SK-N-MC (cell line): ENCODE measurements around the gene APOA1.

Experiments used
- DNase-seq: peaks from one replicate; pipeline ENCODE4 v3.0.0-alpha.2; 2011; ENCODE audit warnings: low read depth, low spot score
- H3K27ac ChIP-seq: fragments of 200-600 bp; sonication (generic); 2 replicates; pipeline ENCODE4 v1.5.1; 2016; ENCODE audit warnings: mixed run types
- H3K36me3 ChIP-seq: fragments of 200-600 bp; sonication (generic); 2 replicates; pipeline ENCODE4 v1.6.1; 2017; ENCODE audit warnings: antibody characterized with exemption, low read length, mixed read lengths; ENCODE audit not compliant: insufficient read depth
- H3K4me3 ChIP-seq: fragments of 200-600 bp; sonication (generic); 2 replicates; pipeline ENCODE4 v1.5.1; 2016
- H3K9ac ChIP-seq: fragments of 200-600 bp; sonication (generic); 2 replicates; pipeline ENCODE4 v1.8.0; 2017; ENCODE audit warnings: mixed run types, mixed read lengths; ENCODE audit not compliant: insufficient read length
- H3K9me3 ChIP-seq: fragments of 200-600 bp; sonication (generic); 2 replicates; pipeline ENCODE4 v1.6.1; 2017; ENCODE audit warnings: low read depth, mild to moderate bottlenecking, antibody characterized with exemption, low read length, moderate library complexity, mixed read lengths
- EZH2 ChIP-seq: fragments of 200-600 bp; sonication (generic); IDR thresholded peaks from one replicate; pipeline ENCODE4 v1.6.1; 2017; ENCODE audit warnings: antibody characterized with exemption
- FOXP2 ChIP-seq: optimal IDR thresholded peaks from 2 replicates; pipeline ENCODE3; 2011; ENCODE audit warnings: mild to moderate bottlenecking, moderate library complexity; ENCODE audit not compliant: insufficient read depth; ENCODE audit errors: extremely low read length, control extremely low read depth
- POLR2AphosphoS5 ChIP-seq: IDR thresholded peaks from 2 replicates; pipeline ENCODE4 v1.6.1; 2012; ENCODE audit warnings: mild to moderate bottlenecking, low read depth, low read length, borderline replicate concordance

APOA1 gene

GRCh38 chr11:116837231-116838091 lies at the start of gene APOA1:
TSS of gene APOA1 (minus strand) at chr11:116837622. CDS start at chr11:116837387, 235 bp downstream.
- TF ChIP-seq FOXP2 (no peak), EZH2 (no peak), POLR2AphosphoS5 (no peak)
- Histone ChIP-seq H3K4me3 (no peak within 1 kb of the TSS), H3K9me3 (no peaks in the 10 kb centered on the region), H3K36me3 (no peaks in the 10 kb centered on the region), H3K27ac (no peak within 1 kb of the TSS), H3K9ac (no peak within 1 kb of the TSS)
- no peak for DNase-seq

- DNase-seq: no peak
- no peaks in the 10 kb centered on the region for H3K9me3 ChIP-seq
- no peak overlapping the region for H3K4me3 ChIP-seq
- H3K36me3 ChIP-seq: no peaks in the 10 kb centered on the region
- no peak overlapping the region for H3K9ac ChIP-seq
- TF ChIP-seq EZH2: no peak
- no peak for TF ChIP-seq POLR2AphosphoS5
- TF ChIP-seq FOXP2: no peak
- no peak overlapping the region for H3K27ac ChIP-seq
Measured at GRCh38 chr11:116885951-116886655, 48.7 kb upstream of the APOA1 start.

DNA sequence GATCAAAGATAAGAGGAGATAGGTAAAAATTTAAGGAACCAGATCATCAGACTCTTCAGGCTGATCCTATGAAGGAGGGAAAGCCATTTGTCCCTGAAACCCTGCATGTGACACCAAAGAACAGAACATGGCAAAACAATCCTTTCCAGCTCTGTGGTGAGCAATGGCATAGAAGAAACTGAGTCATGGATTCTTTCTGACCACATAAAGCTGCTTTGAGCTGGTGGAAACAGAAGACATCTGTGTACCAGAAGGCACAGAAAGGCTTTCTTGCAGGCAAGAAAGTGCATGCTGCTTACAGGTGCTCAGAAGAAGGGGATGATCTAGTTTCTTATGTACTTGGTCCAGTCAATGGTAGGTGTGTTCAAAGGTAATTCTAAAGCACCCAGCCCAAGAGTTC lies 45.0 kb upstream of the APOA1 start:
- no peak overlapping the region for H3K27ac ChIP-seq
- H3K9me3 ChIP-seq: no peaks in the 10 kb centered on the region
- DNase-seq: no peak
- H3K9ac ChIP-seq: no peak overlapping the region
- H3K36me3 ChIP-seq: no peaks in the 10 kb centered on the region
- no peak for TF ChIP-seq EZH2
- TF ChIP-seq POLR2AphosphoS5: no peak
- no peak for TF ChIP-seq FOXP2
- H3K4me3 ChIP-seq: no peak overlapping the region

- no peak for DNase-seq
- TF ChIP-seq EZH2: no peak
- TF ChIP-seq FOXP2: no peak
- no peak for TF ChIP-seq POLR2AphosphoS5
- Histone ChIP-seq H3K4me3 (no peak overlapping the region), H3K9ac (no peak overlapping the region), H3K9me3 (no peaks in the 10 kb centered on the region), H3K27ac (no peak overlapping the region), H3K36me3 (no peaks in the 10 kb centered on the region)
Measured at GRCh38 chr11:116881143-116881542, 43.7 kb upstream of the APOA1 start.

DNA sequence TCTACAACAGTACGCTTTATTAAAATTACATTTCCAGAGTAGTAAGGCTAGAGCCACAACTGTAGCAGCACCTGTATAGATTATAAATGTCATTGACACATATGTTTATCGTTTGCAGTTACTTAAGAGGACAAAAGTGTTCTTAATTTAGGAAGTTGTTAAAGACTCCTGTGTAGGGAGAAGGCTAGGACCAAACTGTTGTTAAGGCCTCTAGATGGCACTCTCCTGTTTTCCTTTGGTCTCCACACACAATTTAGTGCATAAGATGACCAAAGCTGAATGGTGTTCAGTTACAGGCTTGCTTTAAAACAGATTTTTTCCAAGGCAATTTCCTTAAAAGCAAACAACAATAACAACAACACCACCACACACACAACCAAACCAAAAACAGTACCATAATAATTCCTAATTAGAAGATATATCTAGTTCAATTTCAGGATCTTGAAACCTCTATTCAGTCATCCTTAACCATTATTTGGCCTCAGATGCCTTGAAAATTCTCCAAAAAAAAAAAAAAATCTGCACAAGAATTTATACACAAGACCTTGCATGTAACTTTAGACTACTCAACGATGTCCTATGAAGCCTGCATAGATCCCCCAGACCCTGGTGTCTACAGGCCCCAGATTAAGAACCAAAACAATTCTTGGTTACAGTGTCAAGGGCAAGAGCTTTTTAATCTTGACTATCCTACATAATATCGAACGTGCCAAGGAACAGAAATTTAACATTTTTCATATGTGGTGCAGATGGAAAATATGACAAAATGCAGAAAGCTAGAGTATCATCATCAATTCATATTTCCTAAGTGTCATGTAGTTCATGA lies 42.6 kb upstream of the APOA1 start:
- no peak overlapping the region for H3K9ac ChIP-seq
- TF ChIP-seq POLR2AphosphoS5: no peak
- TF ChIP-seq EZH2: no peak
- no peak for TF ChIP-seq FOXP2
- no peak overlapping the region for H3K27ac ChIP-seq
- DNase-seq: peak; percentile 32
- no peaks in the 10 kb centered on the region for H3K9me3 ChIP-seq
- peaks cover 2% of the 10 kb centered on the region; the same call in 1 of the 2 replicates for H3K36me3 ChIP-seq
- no peak overlapping the region for H3K4me3 ChIP-seq

DNA sequence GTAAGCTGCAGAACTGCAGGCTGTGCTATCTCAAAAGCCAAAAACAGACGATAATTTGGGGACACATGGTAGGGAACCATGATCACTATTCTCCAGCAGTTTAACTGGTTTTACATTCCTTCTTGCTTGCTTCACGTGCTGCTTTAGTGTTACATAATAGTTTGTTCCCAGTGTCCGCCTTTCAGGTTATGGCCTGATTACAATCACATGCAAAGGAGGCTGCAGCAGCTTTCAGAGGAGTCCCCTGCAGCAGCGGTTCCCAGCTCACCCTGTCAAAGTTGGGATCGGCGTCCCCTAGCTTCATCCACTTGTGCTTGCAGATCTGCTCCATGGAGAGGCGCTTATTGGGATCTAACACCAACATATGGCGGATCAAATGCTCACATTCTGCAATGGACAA lies 39.2 kb upstream of the APOA1 start:
- Histone ChIP-seq H3K9me3 (no peaks in the 10 kb centered on the region), H3K36me3 (peaks cover 26% of the 10 kb centered on the region; the same call in 1 of the 2 replicates), H3K9ac (no peak overlapping the region), H3K27ac (no peak overlapping the region), H3K4me3 (no peak overlapping the region)
- no peak for DNase-seq
- no peak for TF ChIP-seq FOXP2
- TF ChIP-seq POLR2AphosphoS5: no peak

DNA sequence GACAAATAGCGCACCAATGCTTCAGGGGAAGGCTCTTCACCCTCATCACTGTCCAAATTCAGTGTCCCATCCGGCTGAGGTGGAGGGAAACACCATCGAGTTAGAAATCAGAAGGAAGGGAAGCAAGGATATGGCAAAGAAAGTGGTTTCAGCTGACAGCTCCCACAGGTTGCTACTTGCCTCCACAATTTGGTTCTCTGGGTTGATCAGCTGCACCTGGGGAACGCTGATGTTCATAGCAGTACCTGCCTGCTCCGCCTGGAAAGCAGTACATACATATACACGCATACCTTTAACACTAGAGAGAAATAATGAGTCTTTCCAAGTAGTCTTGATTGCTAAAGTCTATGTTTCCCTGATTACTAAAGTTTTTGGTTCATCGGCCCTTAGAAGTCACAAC lies 37.8 kb upstream of the APOA1 start:
- no peaks in the 10 kb centered on the region for H3K9me3 ChIP-seq
- peaks cover 36% of the 10 kb centered on the region; the same call in 1 of the 2 replicates for H3K36me3 ChIP-seq
- H3K27ac ChIP-seq: no peak overlapping the region
- TF ChIP-seq FOXP2 (no peak), EZH2 (no peak), POLR2AphosphoS5 (no peak)
- H3K4me3 ChIP-seq: no peak overlapping the region
- H3K9ac ChIP-seq: no peak overlapping the region
- no peak for DNase-seq

GRCh38 chr11:116874251-116874650 lies 36.8 kb upstream of the APOA1 start:
- Histone ChIP-seq H3K27ac (no peak overlapping the region), H3K9ac (no peak overlapping the region), H3K4me3 (no peak overlapping the region), H3K9me3 (no peaks in the 10 kb centered on the region), H3K36me3 (peaks cover 46% of the 10 kb centered on the region; the same call in 1 of the 2 replicates)
- no peak for DNase-seq
- TF ChIP-seq FOXP2: no peak
- TF ChIP-seq EZH2: no peak
- TF ChIP-seq POLR2AphosphoS5: no peak
